Measurements from ENCODE around the gene DCANP1. TPM values are rescaled to one million over a fixed set of nuclear protein-coding genes. Genes with fewer than 3 reads are reported as not detected.

Gene DCANP1
- total RNA-seq, 1 experiment from 2014 or later = not detected

DNA sequence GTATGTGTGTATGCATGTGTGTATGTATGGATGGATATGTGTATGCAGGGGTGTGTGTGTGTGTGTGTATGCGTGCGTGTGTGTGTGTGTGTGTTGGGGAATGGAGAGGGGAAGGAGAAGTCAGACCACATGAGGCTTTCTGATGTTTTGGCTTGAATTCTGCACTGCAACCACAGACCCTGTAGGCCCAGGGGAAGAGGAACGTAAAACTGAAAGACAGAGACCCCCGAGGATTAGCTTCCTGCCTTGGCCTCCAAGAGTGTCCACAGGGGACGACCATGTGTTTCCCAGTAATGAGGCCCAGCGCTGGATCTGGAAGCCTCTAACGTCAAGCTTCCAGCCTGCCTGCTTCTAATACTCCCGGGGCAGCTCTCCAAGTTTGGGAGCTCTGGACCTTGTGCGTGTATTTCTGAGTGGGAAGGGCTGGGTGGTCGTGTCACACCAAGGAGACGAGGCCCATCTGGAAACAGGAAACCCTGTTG lies 5.8 kb downstream of the DCANP1 start:
- CTCF ChIA-PET = interaction anchor here (0.6 to 7.6 kb wide), 8 partner anchors 15 to 389 kb away, joined by 3 to 60 read pairs (median 6); no protein-coding TSS in a partner anchor
- intact Hi-C loops (cut with micrococcal nuclease) = no loop called here
- POLR2A ChIA-PET = interaction anchor here (0.6 kb wide), 1 partner anchor 19 kb away, joined by 3 read pairs; no protein-coding TSS in a partner anchor
- no peak for DNase-seq (ENCODE audit: unreplicated experiment)
- TF ChIP-seq, protein P1, sequence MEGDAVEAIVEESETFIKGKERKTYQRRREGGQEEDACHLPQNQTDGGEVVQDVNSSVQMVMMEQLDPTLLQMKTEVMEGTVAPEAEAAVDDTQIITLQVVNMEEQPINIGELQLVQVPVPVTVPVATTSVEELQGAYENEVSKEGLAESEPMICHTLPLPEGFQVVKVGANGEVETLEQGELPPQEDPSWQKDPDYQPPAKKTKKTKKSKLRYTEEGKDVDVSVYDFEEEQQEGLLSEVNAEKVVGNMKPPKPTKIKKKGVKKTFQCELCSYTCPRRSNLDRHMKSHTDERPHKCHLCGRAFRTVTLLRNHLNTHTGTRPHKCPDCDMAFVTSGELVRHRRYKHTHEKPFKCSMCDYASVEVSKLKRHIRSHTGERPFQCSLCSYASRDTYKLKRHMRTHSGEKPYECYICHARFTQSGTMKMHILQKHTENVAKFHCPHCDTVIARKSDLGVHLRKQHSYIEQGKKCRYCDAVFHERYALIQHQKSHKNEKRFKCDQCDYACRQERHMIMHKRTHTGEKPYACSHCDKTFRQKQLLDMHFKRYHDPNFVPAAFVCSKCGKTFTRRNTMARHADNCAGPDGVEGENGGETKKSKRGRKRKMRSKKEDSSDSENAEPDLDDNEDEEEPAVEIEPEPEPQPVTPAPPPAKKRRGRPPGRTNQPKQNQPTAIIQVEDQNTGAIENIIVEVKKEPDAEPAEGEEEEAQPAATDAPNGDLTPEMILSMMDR (IDR thresholded peaks at IDR 0.05; ENCODE audit: unreplicated experiment) = no peak
- Mint-ChIP-seq H3K36me3 (ENCODE audit: insufficient read depth, unreplicated experiment) (no peaks in the 10 kb centered on the region), H3K9me3 (ENCODE audit: unreplicated experiment) (no peaks in the 10 kb centered on the region), H3K27me3 (ENCODE audit: insufficient read depth, unreplicated experiment) (no peaks in the 10 kb centered on the region), H3K27ac (ENCODE audit: low read depth, unreplicated experiment) (no peak overlapping the region), H3K4me3 (ENCODE audit: unreplicated experiment) (no peak overlapping the region), H3K4me1 (ENCODE audit: insufficient read depth, unreplicated experiment) (peaks cover 10% of the 10 kb centered on the region)
- BruUV-seq (replicated peaks) = no TSS peak

DNA sequence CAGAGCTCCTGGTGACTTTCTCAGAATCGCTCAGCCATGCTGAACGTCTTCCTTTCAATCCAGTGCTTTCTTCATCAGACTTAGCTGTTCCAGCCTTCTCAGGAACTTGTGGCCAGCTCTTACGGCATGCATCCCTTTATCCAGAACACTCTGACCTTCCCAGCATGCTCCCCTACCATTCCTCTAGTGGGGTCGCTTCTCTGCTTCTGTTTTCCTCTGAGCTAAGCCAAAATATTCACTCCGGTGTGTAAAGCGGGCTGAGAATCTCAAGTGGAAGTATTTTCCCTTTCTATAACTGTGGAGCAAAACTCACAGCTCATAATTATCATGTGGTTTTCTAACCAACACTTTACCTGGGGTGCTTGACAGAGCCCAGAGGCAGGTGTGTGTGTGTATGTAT lies 6.2 kb downstream of the DCANP1 start:
- DNase-seq (ENCODE audit: unreplicated experiment) = no peak
- peaks cover 10% of the 10 kb centered on the region for H3K4me1 Mint-ChIP-seq (ENCODE audit: insufficient read depth, unreplicated experiment)
- TF ChIP-seq, protein P1 (IDR thresholded peaks at IDR 0.05; ENCODE audit: unreplicated experiment) = no peak
- no peaks in the 10 kb centered on the region for H3K27me3 Mint-ChIP-seq (ENCODE audit: insufficient read depth, unreplicated experiment)
- CTCF ChIA-PET = interaction anchor here (0.6 to 7.6 kb wide), 9 partner anchors 15 to 389 kb away, joined by 3 to 60 read pairs (median 3); no protein-coding TSS in a partner anchor
- H3K27ac Mint-ChIP-seq (ENCODE audit: low read depth, unreplicated experiment) = no peak overlapping the region
- H3K4me3 Mint-ChIP-seq (ENCODE audit: unreplicated experiment) = no peak overlapping the region
- BruUV-seq (replicated peaks) = no TSS peak
- intact Hi-C loops (cut with micrococcal nuclease) = no loop called here
- H3K36me3 Mint-ChIP-seq (ENCODE audit: insufficient read depth, unreplicated experiment) = no peaks in the 10 kb centered on the region
- POLR2A ChIA-PET = interaction anchor here (1.1 kb wide), 1 partner anchor 16 kb away, joined by 5 read pairs; no protein-coding TSS in a partner anchor
- no peaks in the 10 kb centered on the region for H3K9me3 Mint-ChIP-seq (ENCODE audit: unreplicated experiment)

DNA sequence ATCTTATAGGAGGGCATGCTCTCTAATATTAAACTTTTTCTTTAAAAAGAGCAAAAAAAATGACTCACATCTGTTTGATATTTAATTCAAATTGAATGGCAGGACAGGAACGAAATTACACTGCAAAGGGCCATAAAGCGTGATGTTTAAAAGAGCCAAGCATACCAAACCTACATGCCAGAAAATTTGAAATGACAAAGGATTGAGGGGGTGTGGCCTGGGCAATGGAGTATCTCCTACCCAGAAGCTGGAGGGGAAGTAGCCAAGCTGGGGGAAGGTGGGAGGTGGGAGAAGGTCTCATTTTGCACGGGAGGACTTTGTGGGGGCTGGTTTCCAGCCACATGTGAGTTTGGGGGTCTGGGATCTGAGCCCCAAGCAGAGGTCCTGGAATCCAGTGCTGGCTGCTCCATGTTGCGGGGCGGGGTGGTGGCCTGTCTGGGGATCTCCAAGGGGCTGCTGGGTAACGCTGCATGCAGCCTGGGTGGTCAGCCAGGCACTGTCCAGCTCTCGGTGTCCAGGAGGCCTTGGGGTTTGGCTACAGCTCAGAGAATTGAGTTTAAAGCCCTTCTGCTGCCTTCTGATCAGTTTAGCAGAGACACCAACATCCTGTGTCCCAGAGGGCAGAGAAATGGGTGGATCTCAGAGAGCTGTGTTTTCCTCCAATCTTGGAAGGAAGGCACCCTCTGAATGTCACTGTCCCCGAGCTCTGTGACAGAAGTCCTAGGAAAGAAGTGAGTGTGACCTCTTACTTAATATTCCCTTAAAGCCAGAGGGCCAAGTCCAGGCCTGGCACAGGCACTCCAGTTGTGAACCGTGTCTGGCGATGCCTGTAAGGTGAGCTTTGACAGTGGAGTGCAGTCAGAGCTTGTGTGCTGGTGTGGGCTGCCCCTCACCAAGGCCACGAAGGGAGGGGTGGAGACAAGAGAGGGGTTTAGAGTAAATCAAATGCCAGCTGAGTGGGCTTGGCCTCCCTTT lies 7.6 kb downstream of the DCANP1 start:
- Mint-ChIP-seq H3K27me3 (ENCODE audit: insufficient read depth, unreplicated experiment) (no peaks in the 10 kb centered on the region), H3K27ac (ENCODE audit: low read depth, unreplicated experiment) (no peak overlapping the region), H3K4me1 (ENCODE audit: insufficient read depth, unreplicated experiment) (peaks cover 10% of the 10 kb centered on the region), H3K36me3 (ENCODE audit: insufficient read depth, unreplicated experiment) (no peaks in the 10 kb centered on the region), H3K9me3 (ENCODE audit: unreplicated experiment) (no peaks in the 10 kb centered on the region), H3K4me3 (ENCODE audit: unreplicated experiment) (no peak overlapping the region)
- DNase-seq (ENCODE audit: unreplicated experiment) = no peak
- no TSS peak for BruUV-seq (replicated peaks)
- ChIA-PET CTCF (interaction anchor here (0.6 to 7.6 kb wide), 11 partner anchors 14 to 746 kb away, joined by 3 to 60 read pairs (median 5); no protein-coding TSS in a partner anchor), POLR2A (interaction anchor here (1.2 kb wide), 2 partner anchors 10 to 15 kb away, joined by 3 to 5 read pairs; no protein-coding TSS in a partner anchor)
- intact Hi-C loops (cut with micrococcal nuclease) = no loop called here
- TF ChIP-seq, protein P1 (IDR thresholded peaks at IDR 0.05; ENCODE audit: unreplicated experiment) = no peak

DNA sequence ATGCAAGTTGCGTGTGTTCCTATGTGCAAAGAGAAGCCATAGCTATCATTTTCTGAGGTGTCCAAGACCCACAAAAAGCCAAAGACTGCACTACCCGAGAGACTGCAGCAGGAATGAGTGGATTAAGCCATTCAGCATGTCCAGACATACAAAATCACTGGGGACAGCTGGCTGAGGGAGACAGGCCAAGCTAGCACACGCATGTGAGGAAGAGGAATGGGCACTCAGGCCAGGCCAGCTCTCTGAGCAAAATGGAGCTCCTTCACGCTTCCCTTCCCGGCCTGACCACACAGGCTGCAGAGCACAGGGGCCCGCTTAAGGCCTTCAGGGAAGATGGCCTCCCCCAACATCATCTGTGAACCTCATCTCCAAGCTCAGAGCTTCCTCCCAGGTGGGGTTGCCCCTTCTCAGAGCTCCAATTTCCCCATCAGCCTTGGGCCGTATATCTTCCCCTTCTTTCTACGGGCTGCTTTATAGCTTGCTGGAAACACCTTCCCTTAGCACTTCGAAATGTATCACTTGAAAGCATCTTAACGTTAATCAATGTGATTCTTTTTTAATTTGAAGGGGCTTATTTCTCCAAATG lies 8.4 kb downstream of the DCANP1 start:
- no peak for DNase-seq (ENCODE audit: unreplicated experiment)
- POLR2A ChIA-PET = interaction anchor here (0.6 to 1.2 kb wide), 3 partner anchors 15 to 1258 kb away, joined by 3 read pairs; no protein-coding TSS in a partner anchor
- no peak overlapping the region for H3K4me3 Mint-ChIP-seq (ENCODE audit: unreplicated experiment)
- H3K9me3 Mint-ChIP-seq (ENCODE audit: unreplicated experiment) = no peaks in the 10 kb centered on the region
- H3K27ac Mint-ChIP-seq (ENCODE audit: low read depth, unreplicated experiment) = no peak overlapping the region
- H3K4me1 Mint-ChIP-seq (ENCODE audit: insufficient read depth, unreplicated experiment) = peaks cover 10% of the 10 kb centered on the region
- intact Hi-C loops (cut with micrococcal nuclease) = no loop called here
- CTCF ChIA-PET = interaction anchor here (0.6 to 7.6 kb wide), 12 partner anchors 13 to 527 kb away, joined by 3 to 60 read pairs (median 5); no protein-coding TSS in a partner anchor
- H3K27me3 Mint-ChIP-seq (ENCODE audit: insufficient read depth, unreplicated experiment) = no peaks in the 10 kb centered on the region
- no TSS peak for BruUV-seq (replicated peaks)
- no peaks in the 10 kb centered on the region for H3K36me3 Mint-ChIP-seq (ENCODE audit: insufficient read depth, unreplicated experiment)
- TF ChIP-seq, protein P1 (IDR thresholded peaks at IDR 0.05; ENCODE audit: unreplicated experiment) = no peak
